K562 (cell line): ENCODE data around the gene ST6GALNAC1. TPM values are rescaled to one million over a fixed set of nuclear protein-coding genes. Genes with fewer than 3 reads are reported as not detected.

Experiments used
- CBFA2T3 ChIP-seq: fragments of 450-650 bp; IDR thresholded peaks from 2 replicates; pipeline ENCODE4 v1.6.1; 2017
- CREB3 ChIP-seq: fragments of 450-650 bp; conservative IDR thresholded peaks from 2 replicates; pipeline ENCODE4 v1.6.1; 2016; ENCODE audit warnings: missing genetic modification characterization, low read depth, mild to moderate bottlenecking, missing compliant biosample characterization, moderate library complexity
- ERF ChIP-seq: fragments of 450-650 bp; formaldehyde crosslinking; IDR thresholded peaks from 2 replicates; pipeline ENCODE4 v1.4.0; 2020; ENCODE audit warnings: mild to moderate bottlenecking, mixed read lengths
- FIP1L1 ChIP-seq: fragments of 200-400 bp; formaldehyde crosslinking; IDR thresholded peaks from 2 replicates; pipeline ENCODE4 v1.6.1; 2018; ENCODE audit warnings: mild to moderate bottlenecking, low read depth, low read length; ENCODE audit not compliant: poor library complexity, severe bottlenecking
- IRF2 ChIP-seq: sonication (generic); formaldehyde crosslinking; IDR thresholded peaks from 2 replicates; pipeline ENCODE4 v1.8.1; 2022; ENCODE audit warnings: mild to moderate bottlenecking, missing genetic modification reagents
- NFE2 ChIP-seq: IDR thresholded peaks from 2 replicates; pipeline ENCODE4 v1.6.1; 2014; ENCODE audit warnings: antibody characterized with exemption, low read depth
- RBFOX2 ChIP-seq: fragments of 200-400 bp; formaldehyde crosslinking; IDR thresholded peaks from 2 replicates; pipeline ENCODE4 v1.6.1; 2017; ENCODE audit warnings: low read depth, mild to moderate bottlenecking, low read length, moderate library complexity
- YY1 ChIP-seq, 3 experiments: IDR thresholded peaks; 2 replicates each; pipeline ENCODE4 v1.6.1; 2011; ENCODE audit warnings: low read length in 2 of 3, mild to moderate bottlenecking in 2 of 3, moderate library complexity in 2 of 3, borderline replicate concordance in 1 of 3, control low read depth in 1 of 3, low read depth in 1 of 3; ENCODE audit not compliant: insufficient read depth in 3 of 3, insufficient replicate concordance in 2 of 3, control insufficient read depth in 1 of 3, insufficient read length in 1 of 3; ENCODE audit errors: extremely low read depth in 1 of 3
- ZFP1 ChIP-seq: fragments of 450-650 bp; formaldehyde crosslinking; IDR thresholded peaks from 2 replicates; pipeline ENCODE4 v1.4.0; 2020; ENCODE audit warnings: mild to moderate bottlenecking, mixed read lengths
- ZNF133 ChIP-seq: fragments of 250-450 bp; sonication (Bioruptor Pico); IDR thresholded peaks from 2 replicates; pipeline ENCODE4 v1.4.0; 2020; ENCODE audit warnings: mild to moderate bottlenecking
- ZNF217 ChIP-seq: sonication (generic); formaldehyde crosslinking; IDR thresholded peaks from 2 replicates; pipeline ENCODE4 v1.8.0; 2022; ENCODE audit warnings: mild to moderate bottlenecking, missing genetic modification reagents
- ZNF224 ChIP-seq: sonication (generic); formaldehyde crosslinking; IDR thresholded peaks from 2 replicates; pipeline ENCODE4 v1.8.0; 2022; ENCODE audit warnings: mild to moderate bottlenecking, missing genetic modification reagents
- ZNF584 ChIP-seq: fragments of 200-800 bp; sonication (Bioruptor generic); IDR thresholded peaks from 2 replicates; pipeline ENCODE4 v1.6.1; 2016; ENCODE audit warnings: low read depth, mild to moderate bottlenecking, missing genetic modification characterization, missing compliant biosample characterization
- ZNF586 ChIP-seq: fragments of 450-650 bp; formaldehyde crosslinking; conservative IDR thresholded peaks from 2 replicates; pipeline ENCODE4 v1.4.0; 2020; ENCODE audit warnings: mild to moderate bottlenecking, moderate library complexity
- ZNF589 ChIP-seq: fragments of 200-800 bp; sonication (Bioruptor generic); IDR thresholded peaks from 2 replicates; pipeline ENCODE4 v1.6.1; 2016; ENCODE audit warnings: low read depth, missing genetic modification characterization, missing compliant biosample characterization
- polyA plus RNA-seq, 8 experiments: library from polyadenylated mRNA; depleted of rRNA in 4 of 8; stranded (reverse) in 5 of 8; unstranded in 3 of 8; fragments of >200 nt; fragmentation: Nextera tagmentation in 2 of 8; fragmentation: Illumina TruSeq in 1 of 8; extraction: Ambion mirVana in 2 of 8; extraction: Trizol in 1 of 8; gene quantifications; 2 replicates each; pipeline versions ENCODE4 v1.2.1 to v1.2.3, GENCODE V29; 2011 to 2014; ENCODE audit warnings: inconsistent platforms in 1 of 8, missing spikeins in 1 of 8
- total RNA-seq, 7 experiments: library from RNA; depleted of rRNA in 6 of 7; stranded (reverse); fragments of >200 nt in 6 of 7; fragmentation: Illumina TruSeq in 2 of 7; extraction: Trizol in 2 of 7; gene quantifications; 2 replicates each; pipeline versions ENCODE4 v1.2.1 to v1.2.3, GENCODE V29; 2011 to 2021; ENCODE audit warnings: low replicate concordance in 1 of 7
- TF ChIP-seq, protein P1 (sequence below): sonication (generic); formaldehyde crosslinking; IDR thresholded peaks from 2 replicates; pipeline ENCODE4 v1.8.0; 2023; ENCODE audit warnings: mild to moderate bottlenecking, missing genetic modification reagents
- TF ChIP-seq, protein P2 (sequence below): fragments of 450-650 bp; IDR thresholded peaks from 2 replicates; pipeline ENCODE4 v1.6.1; 2016; ENCODE audit warnings: low read depth, mild to moderate bottlenecking, moderate library complexity
- TF ChIP-seq, protein P3 (sequence below): fragments of 450-650 bp; IDR thresholded peaks from 2 replicates; pipeline ENCODE4 v1.6.1; 2016; ENCODE audit warnings: borderline replicate concordance

The ST6GALNAC1 gene
- total and polyA plus RNA-seq, 9 of the 15 experiments (the other 6 are each of a cell fraction or from before 2014, with no cell fraction given), result 20.6 to 68.4 (median 50.5) TPM

GRCh38 chr17:76670718-76671122 lies 27.2 kb upstream of the ST6GALNAC1 start (continued):
- TF ChIP-seq, protein P1, sequence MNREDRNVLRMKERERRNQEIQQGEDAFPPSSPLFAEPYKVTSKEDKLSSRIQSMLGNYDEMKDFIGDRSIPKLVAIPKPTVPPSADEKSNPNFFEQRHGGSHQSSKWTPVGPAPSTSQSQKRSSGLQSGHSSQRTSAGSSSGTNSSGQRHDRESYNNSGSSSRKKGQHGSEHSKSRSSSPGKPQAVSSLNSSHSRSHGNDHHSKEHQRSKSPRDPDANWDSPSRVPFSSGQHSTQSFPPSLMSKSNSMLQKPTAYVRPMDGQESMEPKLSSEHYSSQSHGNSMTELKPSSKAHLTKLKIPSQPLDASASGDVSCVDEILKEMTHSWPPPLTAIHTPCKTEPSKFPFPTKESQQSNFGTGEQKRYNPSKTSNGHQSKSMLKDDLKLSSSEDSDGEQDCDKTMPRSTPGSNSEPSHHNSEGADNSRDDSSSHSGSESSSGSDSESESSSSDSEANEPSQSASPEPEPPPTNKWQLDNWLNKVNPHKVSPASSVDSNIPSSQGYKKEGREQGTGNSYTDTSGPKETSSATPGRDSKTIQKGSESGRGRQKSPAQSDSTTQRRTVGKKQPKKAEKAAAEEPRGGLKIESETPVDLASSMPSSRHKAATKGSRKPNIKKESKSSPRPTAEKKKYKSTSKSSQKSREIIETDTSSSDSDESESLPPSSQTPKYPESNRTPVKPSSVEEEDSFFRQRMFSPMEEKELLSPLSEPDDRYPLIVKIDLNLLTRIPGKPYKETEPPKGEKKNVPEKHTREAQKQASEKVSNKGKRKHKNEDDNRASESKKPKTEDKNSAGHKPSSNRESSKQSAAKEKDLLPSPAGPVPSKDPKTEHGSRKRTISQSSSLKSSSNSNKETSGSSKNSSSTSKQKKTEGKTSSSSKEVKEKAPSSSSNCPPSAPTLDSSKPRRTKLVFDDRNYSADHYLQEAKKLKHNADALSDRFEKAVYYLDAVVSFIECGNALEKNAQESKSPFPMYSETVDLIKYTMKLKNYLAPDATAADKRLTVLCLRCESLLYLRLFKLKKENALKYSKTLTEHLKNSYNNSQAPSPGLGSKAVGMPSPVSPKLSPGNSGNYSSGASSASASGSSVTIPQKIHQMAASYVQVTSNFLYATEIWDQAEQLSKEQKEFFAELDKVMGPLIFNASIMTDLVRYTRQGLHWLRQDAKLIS, result no peak; the same call in 1 of the 2 replicates
- TF ChIP-seq ZNF584, result 0 out of 2 replicates have a peak, but pooled peaks have one; percentile 37
- TF ChIP-seq, protein P2, sequence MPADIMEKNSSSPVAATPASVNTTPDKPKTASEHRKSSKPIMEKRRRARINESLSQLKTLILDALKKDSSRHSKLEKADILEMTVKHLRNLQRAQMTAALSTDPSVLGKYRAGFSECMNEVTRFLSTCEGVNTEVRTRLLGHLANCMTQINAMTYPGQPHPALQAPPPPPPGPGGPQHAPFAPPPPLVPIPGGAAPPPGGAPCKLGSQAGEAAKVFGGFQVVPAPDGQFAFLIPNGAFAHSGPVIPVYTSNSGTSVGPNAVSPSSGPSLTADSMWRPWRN, result no peak
- no peak for TF ChIP-seq ZNF217 (CRISPR knock-in tag)
- no peak for TF ChIP-seq ZNF586 (CRISPR knock-in tag)
- TF ChIP-seq NFE2, result no peak
- TF ChIP-seq ZFP1 (CRISPR knock-in tag), result no peak
- 0 out of 2 replicates have a peak, but pooled peaks have one; percentile 28 for TF ChIP-seq CREB3 (tag)
- TF ChIP-seq IRF2 (CRISPR knock-in tag), result no peak
- TF ChIP-seq, protein P3, sequence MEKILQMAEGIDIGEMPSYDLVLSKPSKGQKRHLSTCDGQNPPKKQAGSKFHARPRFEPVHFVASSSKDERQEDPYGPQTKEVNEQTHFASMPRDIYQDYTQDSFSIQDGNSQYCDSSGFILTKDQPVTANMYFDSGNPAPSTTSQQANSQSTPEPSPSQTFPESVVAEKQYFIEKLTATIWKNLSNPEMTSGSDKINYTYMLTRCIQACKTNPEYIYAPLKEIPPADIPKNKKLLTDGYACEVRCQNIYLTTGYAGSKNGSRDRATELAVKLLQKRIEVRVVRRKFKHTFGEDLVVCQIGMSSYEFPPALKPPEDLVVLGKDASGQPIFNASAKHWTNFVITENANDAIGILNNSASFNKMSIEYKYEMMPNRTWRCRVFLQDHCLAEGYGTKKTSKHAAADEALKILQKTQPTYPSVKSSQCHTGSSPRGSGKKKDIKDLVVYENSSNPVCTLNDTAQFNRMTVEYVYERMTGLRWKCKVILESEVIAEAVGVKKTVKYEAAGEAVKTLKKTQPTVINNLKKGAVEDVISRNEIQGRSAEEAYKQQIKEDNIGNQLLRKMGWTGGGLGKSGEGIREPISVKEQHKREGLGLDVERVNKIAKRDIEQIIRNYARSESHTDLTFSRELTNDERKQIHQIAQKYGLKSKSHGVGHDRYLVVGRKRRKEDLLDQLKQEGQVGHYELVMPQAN, result no peak
- TF ChIP-seq ZNF589 (CRISPR knock-in tag), result no peak
- TF ChIP-seq ZNF133 (CRISPR knock-in tag), result no peak
- TF ChIP-seq FIP1L1, result no peak
- no peak for TF ChIP-seq RBFOX2
- no peak for TF ChIP-seq ERF (CRISPR knock-in tag)
- no peak for TF ChIP-seq ZNF224 (CRISPR knock-in tag)
- no peak for TF ChIP-seq CBFA2T3
- TF ChIP-seq YY1 (IDR thresholded peaks at IDR 0.05; ENCODE audit: borderline replicate concordance in 1 of 3, control insufficient read depth in 1 of 3, extremely low read depth in 1 of 3, insufficient read depth in 3 of 3, insufficient read length in 1 of 3, insufficient replicate concordance in 2 of 3, low read depth in 1 of 3, low read length in 2 of 3), result peak in 1 of 3 experiments; percentile 28
